ENCODE measurements around the gene BAIAP2L2. TPM values are rescaled to one million over a fixed set of nuclear protein-coding genes. Genes with fewer than 3 reads are reported as not detected.
A peak's percentile ranks its signal among the peaks of the same experiment; 100 is the strongest.

The BAIAP2L2 gene
- total and polyA plus RNA-seq, 2 donors (not counting 1 experiment from before 2014, with no cell fraction given), result 0.16 to 0.83 TPM

GRCh38 chr22:38071421-38072321 is 38.8 kb downstream of the BAIAP2L2 start:
- H3K79me2 ChIP-seq (ENCODE audit: control insufficient read depth, insufficient read depth, low read length), result no peaks in the 10 kb centered on the region
- DNase-seq (ENCODE audit: low read depth in 2 of 2), result no peak
- no peaks in the 10 kb centered on the region for H4K20me1 ChIP-seq (ENCODE audit: control insufficient read depth, extremely low read depth, insufficient read depth, low read length)
- H3K4me2 ChIP-seq (ENCODE audit: extremely low read depth, insufficient read depth, low read length), result no peak overlapping the region
- no peak overlapping the region for H2AFZ ChIP-seq (ENCODE audit: low read length)
- H3K4me3 ChIP-seq (replicated peaks in 1 of 4; ENCODE audit: control extremely low read depth in 1 of 4, insufficient read depth in 1 of 4, low read depth in 3 of 4, low read length in 4 of 4), result no peak overlapping the region
- no peaks in the 10 kb centered on the region for H3K9me3 ChIP-seq (ENCODE audit: control insufficient read depth, insufficient read depth, low read depth, low read length)
- no peak overlapping the region for H3K9ac ChIP-seq (ENCODE audit: insufficient read depth, low read length)
- H3K27ac ChIP-seq (ENCODE audit: insufficient read depth, low read length), result no peak overlapping the region
- TF ChIP-seq EZH2 (IDR thresholded peaks at IDR 0.05; ENCODE audit: low read length, missing control alignments), result no peak
- TF ChIP-seq, protein P1, sequence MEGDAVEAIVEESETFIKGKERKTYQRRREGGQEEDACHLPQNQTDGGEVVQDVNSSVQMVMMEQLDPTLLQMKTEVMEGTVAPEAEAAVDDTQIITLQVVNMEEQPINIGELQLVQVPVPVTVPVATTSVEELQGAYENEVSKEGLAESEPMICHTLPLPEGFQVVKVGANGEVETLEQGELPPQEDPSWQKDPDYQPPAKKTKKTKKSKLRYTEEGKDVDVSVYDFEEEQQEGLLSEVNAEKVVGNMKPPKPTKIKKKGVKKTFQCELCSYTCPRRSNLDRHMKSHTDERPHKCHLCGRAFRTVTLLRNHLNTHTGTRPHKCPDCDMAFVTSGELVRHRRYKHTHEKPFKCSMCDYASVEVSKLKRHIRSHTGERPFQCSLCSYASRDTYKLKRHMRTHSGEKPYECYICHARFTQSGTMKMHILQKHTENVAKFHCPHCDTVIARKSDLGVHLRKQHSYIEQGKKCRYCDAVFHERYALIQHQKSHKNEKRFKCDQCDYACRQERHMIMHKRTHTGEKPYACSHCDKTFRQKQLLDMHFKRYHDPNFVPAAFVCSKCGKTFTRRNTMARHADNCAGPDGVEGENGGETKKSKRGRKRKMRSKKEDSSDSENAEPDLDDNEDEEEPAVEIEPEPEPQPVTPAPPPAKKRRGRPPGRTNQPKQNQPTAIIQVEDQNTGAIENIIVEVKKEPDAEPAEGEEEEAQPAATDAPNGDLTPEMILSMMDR (conservative IDR thresholded peaks at IDR 0.05 in 1 of 2, IDR thresholded peaks at IDR 0.05 in 1 of 2; ENCODE audit: low read depth in 1 of 2, low read length in 2 of 2), result no peak
- H3K4me1 ChIP-seq (ENCODE audit: control insufficient read depth, extremely low read depth, insufficient read depth, low read length), result peaks cover 5% of the 10 kb centered on the region
- peaks cover 2% of the 10 kb centered on the region for H3K36me3 ChIP-seq (ENCODE audit: control insufficient read depth, insufficient read depth, low read length)
- no peaks in the 10 kb centered on the region for H3K27me3 ChIP-seq (ENCODE audit: control insufficient read depth, insufficient read depth, low read length)

- no peak for DNase-seq (ENCODE audit: low read depth in 2 of 2)
- Histone ChIP-seq H3K4me1 (ENCODE audit: control insufficient read depth, extremely low read depth, insufficient read depth, low read length) (peaks cover 5% of the 10 kb centered on the region), H2AFZ (ENCODE audit: low read length) (no peak overlapping the region), H3K9ac (ENCODE audit: insufficient read depth, low read length) (no peak overlapping the region), H3K27me3 (ENCODE audit: control insufficient read depth, insufficient read depth, low read length) (no peaks in the 10 kb centered on the region), H3K27ac (ENCODE audit: insufficient read depth, low read length) (no peak overlapping the region), H3K36me3 (ENCODE audit: control insufficient read depth, insufficient read depth, low read length) (peaks cover 2% of the 10 kb centered on the region), H3K9me3 (ENCODE audit: control insufficient read depth, insufficient read depth, low read depth, low read length) (no peaks in the 10 kb centered on the region), H4K20me1 (ENCODE audit: control insufficient read depth, extremely low read depth, insufficient read depth, low read length) (no peaks in the 10 kb centered on the region), H3K4me2 (ENCODE audit: extremely low read depth, insufficient read depth, low read length) (no peak overlapping the region), H3K79me2 (ENCODE audit: control insufficient read depth, insufficient read depth, low read length) (no peaks in the 10 kb centered on the region), H3K4me3 (replicated peaks in 1 of 4; ENCODE audit: control extremely low read depth in 1 of 4, insufficient read depth in 1 of 4, low read depth in 3 of 4, low read length in 4 of 4) (no peak overlapping the region)
- no peak for TF ChIP-seq EZH2 (IDR thresholded peaks at IDR 0.05; ENCODE audit: low read length, missing control alignments)
These were observed 40.1 kb downstream of the BAIAP2L2 start for GRCh38 chr22:38070250-38070921.

DNA sequence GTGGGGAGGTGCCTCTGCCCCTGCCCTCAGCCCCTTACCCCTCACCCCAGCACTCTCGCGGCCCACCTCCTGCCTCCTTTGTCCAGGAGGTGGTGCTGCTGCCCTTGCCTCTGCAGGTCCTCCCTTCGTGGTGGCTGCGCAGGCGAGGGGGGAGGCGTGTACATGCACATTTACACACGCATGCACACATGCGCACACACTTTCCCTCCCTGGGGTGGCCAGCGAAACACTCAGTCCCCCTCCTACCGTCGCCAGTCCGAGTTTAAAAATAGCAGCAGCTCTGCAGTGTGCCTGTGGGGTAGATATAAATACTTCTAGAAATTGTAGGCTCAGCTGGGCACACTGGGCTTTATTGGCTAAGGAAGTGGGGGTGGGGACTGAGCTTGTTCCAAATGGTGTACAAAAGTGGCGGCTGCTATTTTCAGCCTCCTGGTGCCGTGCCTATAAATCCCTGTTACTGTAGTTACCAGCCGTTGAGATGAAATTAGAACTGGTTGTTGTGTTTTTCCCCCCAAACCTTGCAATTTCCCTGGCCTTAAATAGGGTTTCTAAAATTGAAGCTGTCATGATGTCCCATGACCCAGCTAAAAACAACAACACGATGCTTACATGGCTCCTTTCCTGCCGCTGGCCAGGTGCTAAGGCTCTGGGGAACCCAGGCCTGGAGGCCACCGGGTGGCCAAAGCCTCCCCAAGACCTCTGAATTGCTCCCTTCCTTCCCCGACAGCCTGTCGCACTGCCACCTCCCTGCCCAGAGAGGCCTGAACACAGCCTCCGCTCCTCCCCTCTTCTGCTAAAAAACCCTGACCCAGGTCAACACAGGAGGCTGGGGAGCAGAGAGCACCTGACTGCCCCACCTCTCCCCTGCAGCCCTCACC is 40.9 kb downstream of the BAIAP2L2 start:
- TF ChIP-seq EZH2 (IDR thresholded peaks at IDR 0.05; ENCODE audit: low read length, missing control alignments), result no peak
- TF ChIP-seq, protein P1 (conservative IDR thresholded peaks at IDR 0.05 in 1 of 2, IDR thresholded peaks at IDR 0.05 in 1 of 2; ENCODE audit: low read depth in 1 of 2, low read length in 2 of 2), result peak; percentile 40 to 63
- Histone ChIP-seq H3K27ac (ENCODE audit: insufficient read depth, low read length) (no peak overlapping the region), H4K20me1 (ENCODE audit: control insufficient read depth, extremely low read depth, insufficient read depth, low read length) (no peaks in the 10 kb centered on the region), H3K79me2 (ENCODE audit: control insufficient read depth, insufficient read depth, low read length) (no peaks in the 10 kb centered on the region), H2AFZ (ENCODE audit: low read length) (no peak overlapping the region), H3K4me1 (ENCODE audit: control insufficient read depth, extremely low read depth, insufficient read depth, low read length) (peaks cover 5% of the 10 kb centered on the region), H3K9me3 (ENCODE audit: control insufficient read depth, insufficient read depth, low read depth, low read length) (no peaks in the 10 kb centered on the region), H3K4me3 (replicated peaks in 1 of 4; ENCODE audit: control extremely low read depth in 1 of 4, insufficient read depth in 1 of 4, low read depth in 3 of 4, low read length in 4 of 4) (peak overlapping the region in 2 of 4 experiments; percentile 6 to 25), H3K4me2 (ENCODE audit: extremely low read depth, insufficient read depth, low read length) (peak overlapping the region; percentile 32), H3K9ac (ENCODE audit: insufficient read depth, low read length) (no peak overlapping the region), H3K27me3 (ENCODE audit: control insufficient read depth, insufficient read depth, low read length) (no peaks in the 10 kb centered on the region), H3K36me3 (ENCODE audit: control insufficient read depth, insufficient read depth, low read length) (peaks cover 2% of the 10 kb centered on the region)
- DNase-seq (ENCODE audit: low read depth in 2 of 2), result peak; percentile 7 to 42

All from fibroblast of lung (primary cell).